GM13976 (cell line): ENCODE data around the gene CDC42BPA.

ENCODE experiments used
- DNase-seq: peaks from one replicate; pipeline ENCODE4 v3.0.0; 2012; ENCODE audit warnings: low spot score
- in situ Hi-C: fragments of 300-500 bp; cut with MboI; formaldehyde crosslinking; loops from one replicate; pipeline ENCODE4 v1.12.0; 2022; ENCODE audit warnings: low sequenced_read_pairs, mixed read lengths, inconsistent platforms; ENCODE audit not compliant: unreplicated experiment
- TF ChIP-seq, protein P1 (sequence below): IDR thresholded peaks from 2 replicates; pipeline ENCODE4 v1.5.1; 2012; ENCODE audit warnings: borderline replicate concordance, mild to moderate bottlenecking; ENCODE audit not compliant: insufficient read depth; ENCODE audit errors: extremely low read depth, missing control alignments, control extremely low read depth

CDC42BPA gene

DNA sequence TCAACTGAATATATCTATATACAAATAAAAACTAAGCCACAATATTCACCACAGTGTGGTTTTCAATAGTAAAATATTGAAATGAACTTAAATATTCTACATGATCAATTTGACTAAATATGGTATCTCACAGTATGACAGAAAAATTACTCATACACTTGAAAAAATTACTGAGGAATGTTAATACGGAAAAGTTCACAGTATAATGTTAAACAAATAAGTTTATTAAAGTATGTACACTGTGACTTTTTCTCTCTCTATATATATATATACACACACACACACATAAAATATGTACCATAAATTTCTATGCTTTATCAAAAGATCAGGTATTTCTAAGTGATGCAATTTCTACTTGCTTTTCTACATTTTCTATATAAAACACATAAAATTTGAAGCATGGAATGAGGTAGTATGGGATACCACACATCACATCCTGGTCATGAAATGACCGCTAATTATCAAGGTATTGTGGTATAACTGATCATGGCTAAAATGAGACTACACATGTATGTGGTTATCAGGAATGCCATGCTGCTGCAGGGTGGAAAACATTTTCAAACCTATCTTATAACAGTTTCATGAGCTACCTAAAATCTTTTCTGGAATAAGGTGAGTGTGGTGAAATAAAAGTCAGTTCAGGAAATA, 102.3 kb downstream of the CDC42BPA start:
- no peak for DNase-seq
- TF ChIP-seq, protein P1, sequence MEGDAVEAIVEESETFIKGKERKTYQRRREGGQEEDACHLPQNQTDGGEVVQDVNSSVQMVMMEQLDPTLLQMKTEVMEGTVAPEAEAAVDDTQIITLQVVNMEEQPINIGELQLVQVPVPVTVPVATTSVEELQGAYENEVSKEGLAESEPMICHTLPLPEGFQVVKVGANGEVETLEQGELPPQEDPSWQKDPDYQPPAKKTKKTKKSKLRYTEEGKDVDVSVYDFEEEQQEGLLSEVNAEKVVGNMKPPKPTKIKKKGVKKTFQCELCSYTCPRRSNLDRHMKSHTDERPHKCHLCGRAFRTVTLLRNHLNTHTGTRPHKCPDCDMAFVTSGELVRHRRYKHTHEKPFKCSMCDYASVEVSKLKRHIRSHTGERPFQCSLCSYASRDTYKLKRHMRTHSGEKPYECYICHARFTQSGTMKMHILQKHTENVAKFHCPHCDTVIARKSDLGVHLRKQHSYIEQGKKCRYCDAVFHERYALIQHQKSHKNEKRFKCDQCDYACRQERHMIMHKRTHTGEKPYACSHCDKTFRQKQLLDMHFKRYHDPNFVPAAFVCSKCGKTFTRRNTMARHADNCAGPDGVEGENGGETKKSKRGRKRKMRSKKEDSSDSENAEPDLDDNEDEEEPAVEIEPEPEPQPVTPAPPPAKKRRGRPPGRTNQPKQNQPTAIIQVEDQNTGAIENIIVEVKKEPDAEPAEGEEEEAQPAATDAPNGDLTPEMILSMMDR: no peak
- in situ Hi-C loops: no loop called here

DNA sequence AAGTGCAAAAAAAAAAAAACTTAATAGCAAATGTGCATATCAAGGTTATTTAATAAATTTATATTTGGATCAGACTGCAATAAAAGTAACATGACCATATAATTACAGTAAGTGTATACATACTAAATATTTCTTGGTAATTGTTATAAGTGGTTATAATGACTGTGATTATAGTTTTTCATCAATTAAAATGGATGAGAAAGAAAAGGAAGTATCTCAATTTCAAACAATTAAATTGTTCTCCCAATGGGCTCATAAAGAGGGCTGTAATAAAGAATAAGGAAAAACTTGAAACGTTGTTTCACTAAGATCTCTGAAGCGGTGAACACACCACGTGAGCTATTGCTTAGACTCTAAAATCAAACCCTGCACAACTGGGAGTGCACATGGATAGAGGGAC, 104.1 kb downstream of the CDC42BPA start:
- in situ Hi-C loops: no loop called here
- TF ChIP-seq, protein P1: no peak
- no peak for DNase-seq

DNA sequence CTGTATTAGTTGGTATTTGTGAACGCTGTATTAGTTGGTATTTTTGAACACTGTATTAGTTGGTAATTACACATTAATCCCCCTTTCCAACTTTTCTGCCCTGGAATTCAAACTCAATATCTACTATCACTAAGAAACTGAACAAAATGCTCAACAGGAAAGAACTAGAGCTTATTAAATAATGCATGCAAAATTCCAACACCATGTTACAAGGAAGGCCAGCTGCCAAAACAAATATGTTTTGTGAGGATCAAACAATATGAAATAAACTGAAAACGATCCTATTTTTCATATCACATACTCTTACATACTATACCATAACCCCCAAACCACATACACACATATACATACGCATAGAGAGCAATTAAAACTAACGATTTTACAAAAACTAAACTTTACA, 104.9 kb downstream of the CDC42BPA start:
- DNase-seq: no peak
- TF ChIP-seq, protein P1: no peak
- in situ Hi-C loops: no loop called here

DNA sequence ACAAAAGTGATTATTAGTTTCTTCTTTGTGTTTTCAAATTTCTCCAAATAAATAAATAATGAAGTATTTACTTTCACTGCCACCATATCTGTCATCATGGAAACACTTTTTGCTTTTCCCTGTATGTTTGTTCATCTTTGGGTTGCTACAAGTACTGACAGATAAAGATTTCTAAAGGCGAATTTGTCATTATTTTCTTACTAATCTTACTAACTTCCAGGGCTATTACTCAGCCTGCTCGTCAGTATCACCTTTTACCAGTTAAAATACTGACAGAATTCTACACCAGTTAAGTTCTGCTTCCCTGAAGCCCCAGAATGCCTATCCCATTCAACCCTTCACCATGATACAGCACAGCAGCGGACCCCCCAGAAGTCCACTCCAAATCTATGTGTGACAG, 106.1 kb downstream of the CDC42BPA start:
- DNase-seq: no peak
- in situ Hi-C loops: no loop called here
- TF ChIP-seq, protein P1: no peak

DNA sequence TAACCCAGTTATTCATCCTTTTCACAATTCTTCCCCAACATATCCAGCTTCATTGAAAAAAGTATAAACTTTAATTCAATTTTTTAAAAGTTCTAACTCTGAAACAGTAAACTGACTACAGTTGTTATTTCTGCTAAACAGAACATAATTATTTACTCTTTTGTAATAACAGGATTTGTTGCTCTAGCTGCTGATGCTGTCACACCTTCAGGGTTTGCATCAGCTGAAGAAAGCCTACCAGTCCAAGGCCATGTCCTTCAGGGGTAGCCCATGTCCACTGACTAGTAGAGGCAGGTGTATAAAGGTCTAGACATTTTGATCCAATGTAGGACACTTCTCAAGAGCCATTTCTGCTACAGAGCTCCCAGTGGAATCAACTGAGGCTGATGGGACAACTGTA, 107.7 kb downstream of the CDC42BPA start:
- in situ Hi-C loops: no loop called here
- no peak for DNase-seq
- TF ChIP-seq, protein P1: no peak

DNA sequence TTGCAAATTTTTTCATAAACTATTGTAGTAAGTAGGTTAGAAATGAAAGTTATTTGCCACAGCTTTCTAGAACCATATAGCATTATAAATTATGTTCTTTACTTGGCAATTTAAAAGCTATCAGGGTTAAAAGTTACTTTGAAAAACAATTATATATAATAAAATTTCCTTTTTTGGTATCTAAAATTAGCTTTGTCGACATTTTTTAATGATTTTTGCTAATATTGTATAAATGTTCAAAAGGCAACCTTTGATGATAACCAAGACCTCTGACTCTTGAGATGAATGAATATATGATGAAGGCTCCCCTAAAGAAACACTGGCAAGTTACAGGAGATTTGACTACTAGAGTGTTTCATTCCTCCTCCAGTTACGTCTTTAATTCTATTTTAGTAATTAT, 121.2 kb downstream of the CDC42BPA start:
- TF ChIP-seq, protein P1: no peak
- no peak for DNase-seq
- in situ Hi-C loops: no loop called here
